DMS114 treated with DMSO at 0.1 percent for 48 hours (cell line): Measurements from ENCODE around the gene HMX3.
A peak's percentile ranks its signal among the peaks of the same experiment; 100 is the strongest.

Source experiments
- DNase-seq: peaks from one replicate; lab custom pipeline; 2025; ENCODE audit not compliant: unreplicated experiment; lab: John Stamatoyannopoulos, UW

HMX3 gene

DNA sequence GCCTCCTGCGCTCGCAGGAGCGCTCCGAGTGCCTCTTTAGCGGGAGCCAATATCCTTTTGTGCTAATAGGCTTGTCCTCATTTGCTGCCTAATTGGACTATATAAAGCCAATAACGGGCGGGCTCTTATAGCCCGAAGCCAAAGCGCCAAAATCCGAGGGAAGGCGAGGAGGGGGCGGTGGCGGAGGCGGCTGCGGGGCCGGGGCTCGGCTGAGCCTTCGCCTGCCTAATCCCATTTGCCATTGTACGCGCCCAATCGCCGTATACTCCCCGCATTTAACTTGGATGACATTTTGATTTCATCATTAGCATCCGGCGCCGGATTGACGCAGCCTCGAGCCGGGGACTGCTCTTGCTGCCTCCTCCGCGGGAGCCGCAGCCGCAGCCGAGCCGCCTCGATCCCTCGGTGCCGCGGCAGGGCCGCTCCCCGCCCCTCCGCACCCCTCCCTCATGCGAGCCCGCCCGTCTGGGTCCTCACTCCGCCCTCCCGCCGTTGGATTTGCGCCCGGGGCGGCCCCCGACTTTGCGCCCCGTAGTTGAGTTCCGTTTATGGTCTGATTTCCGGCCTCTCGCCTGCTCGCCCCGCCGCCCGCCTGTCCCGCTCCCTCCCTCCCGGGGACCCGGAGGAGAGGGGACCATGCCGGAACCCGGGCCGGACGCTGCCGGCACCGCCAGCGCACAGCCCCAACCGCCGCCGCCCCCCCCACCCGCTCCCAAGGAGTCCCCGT, at the start of gene HMX3:
Gene HMX3, plus strand, starts transcription at position 556 of the 727 bp plus-strand sequence. Its CDS starts 81 bp downstream, at position 637.
- DNase-seq = peak; percentile 44

DNA sequence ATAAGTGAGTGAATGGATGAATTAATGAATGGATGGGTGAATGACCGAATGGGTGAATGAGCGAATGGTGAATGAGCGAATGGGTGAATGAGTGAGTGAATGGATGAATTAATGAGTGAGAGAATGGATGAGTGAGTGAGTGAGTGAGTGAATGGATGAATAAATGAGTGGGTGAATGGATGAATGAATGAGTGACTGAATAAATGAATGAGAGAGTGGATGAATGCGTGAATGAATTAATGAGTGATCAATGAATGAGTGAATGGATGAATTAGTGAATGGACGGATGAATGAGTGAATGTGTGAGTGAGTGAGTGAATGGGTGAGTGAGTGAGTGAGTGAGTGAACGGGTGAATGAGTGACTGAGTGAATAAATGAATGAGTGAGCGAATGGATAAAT, 49.5 kb upstream of the HMX3 start:
- no peak for DNase-seq

DNA sequence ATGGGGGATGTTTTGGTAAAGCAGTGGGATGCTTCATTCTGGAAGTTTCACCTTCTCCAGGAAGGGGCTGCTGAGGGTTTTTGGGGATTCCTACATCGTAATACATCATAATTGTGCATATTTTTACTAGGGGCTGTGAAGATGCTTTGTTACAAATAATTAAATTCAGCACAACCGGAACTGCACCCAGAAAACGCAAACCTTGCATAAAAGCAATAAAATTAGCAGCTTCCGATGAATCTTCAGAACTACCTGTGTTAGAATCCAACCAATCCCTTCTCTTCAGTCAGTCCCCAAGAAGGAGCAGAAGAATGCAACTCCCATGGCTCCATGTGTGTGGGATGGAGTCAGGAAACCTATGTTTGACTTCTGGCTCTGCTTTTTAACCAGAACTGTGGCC, 48.4 kb upstream of the HMX3 start:
- no peak for DNase-seq

DNA sequence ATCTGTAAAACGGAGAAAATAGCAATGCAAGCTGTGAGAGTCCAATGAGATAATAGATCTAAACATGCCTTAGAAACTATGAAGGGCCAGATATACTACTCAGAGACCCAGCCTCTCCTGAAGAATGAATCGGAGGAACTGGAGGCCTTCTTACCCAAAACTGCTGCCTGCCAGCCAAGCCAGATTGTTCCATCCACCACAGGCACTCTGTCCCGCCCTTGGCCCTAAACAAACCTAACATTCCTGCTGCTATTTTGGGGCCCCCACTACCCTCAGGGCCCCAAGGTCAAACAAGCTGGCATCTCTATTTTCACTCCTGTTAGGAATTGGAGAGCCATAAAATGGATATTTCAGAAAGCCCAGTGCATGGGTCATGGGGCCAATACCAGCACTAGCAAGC, 48.0 kb upstream of the HMX3 start:
- DNase-seq = no peak

DNA sequence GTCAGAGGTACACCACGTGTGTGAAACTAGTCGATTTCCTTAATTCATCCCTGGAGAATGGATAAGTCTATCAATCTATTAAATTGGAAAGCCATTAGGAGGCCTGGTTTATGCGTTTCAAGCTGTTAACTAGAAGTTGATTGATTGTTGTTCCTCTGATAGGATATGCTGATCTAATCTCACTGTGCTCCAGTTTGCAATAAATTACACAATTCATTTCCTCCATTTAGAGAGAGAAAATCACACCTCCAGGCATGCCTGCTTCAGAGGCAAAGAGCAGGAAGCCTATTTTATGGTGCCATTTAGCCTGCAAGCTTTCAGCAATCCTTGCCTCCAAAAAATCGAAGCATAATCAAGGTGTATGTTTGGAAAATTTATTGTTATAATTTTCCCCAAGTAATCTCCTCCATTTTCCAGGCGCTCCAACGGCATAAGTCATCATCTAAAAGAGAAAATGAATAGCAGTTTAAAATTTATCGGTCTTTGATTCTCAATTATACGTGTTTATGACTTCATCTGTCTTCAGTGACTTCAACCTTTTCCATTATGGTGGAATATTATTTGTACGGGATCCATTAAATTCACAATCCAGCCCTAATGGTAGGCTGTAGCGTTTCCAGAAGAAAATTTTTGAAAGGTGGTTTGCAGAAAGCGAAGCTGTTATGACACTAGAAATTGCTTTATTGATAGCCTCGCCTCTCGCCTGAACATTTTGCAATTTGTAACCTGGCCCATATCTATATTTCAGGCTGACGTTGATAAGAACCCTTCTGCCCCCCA, 42.9 kb upstream of the HMX3 start:
- DNase-seq = no peak

DNA sequence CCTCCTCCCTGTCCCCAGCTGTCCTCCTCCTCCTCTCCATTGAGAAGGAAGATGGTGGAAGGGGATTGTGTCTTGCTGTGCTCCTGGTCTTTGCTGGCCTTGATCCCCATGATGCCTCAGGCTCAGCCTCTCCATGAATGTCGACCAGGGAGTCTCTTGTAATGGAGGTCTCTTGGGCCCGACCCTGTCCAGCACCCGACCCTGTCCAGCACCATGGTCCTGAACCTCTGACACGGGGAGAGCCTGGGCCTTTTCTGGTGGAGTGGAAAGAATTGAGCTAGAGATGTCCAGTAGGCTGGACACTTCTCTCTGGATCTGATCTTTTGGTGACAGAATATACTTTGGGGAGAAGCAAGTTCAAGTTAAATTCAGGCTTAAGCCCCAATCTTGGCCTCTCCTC, 42.3 kb upstream of the HMX3 start:
- no peak for DNase-seq

DNA sequence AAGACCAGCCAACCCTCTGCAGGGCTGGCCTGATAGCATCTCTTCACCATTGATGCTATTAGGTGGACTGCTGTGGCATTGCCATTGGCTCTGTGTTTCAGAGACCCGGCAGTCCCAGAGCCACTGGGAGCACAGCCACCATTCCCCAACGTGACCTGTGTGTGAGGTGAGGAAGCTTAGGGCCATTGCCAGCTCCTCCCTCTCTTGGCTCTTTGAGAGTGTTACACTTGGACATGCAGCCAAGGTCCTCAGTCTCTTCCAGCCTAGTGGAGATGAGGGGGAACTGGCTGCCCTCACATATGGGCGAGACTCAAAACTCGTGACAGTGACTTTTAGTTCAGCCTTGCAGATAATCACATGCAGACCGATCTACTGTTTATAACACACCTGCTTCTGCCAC, 39.3 kb upstream of the HMX3 start:
- DNase-seq = no peak

DNA sequence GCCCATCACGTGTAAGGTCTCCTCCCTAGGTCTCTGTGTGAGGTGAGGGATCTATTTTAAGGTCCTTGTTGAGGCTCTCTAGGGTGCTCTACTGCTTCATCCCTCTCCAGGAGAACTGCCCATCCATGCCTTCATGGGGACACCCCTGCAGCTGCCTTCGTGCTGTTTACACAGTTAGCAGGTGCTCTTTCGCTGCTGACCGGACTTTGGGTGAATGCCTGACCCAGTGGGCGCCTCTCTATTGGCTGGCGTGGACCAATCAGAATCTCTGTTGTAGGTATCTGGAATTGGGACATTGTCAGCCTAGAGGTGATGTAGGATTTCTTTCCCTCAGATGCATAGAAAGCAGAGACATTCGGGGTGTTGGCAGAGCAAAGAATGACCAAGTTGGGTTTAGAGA, 38.7 kb upstream of the HMX3 start:
- DNase-seq = no peak

DNA sequence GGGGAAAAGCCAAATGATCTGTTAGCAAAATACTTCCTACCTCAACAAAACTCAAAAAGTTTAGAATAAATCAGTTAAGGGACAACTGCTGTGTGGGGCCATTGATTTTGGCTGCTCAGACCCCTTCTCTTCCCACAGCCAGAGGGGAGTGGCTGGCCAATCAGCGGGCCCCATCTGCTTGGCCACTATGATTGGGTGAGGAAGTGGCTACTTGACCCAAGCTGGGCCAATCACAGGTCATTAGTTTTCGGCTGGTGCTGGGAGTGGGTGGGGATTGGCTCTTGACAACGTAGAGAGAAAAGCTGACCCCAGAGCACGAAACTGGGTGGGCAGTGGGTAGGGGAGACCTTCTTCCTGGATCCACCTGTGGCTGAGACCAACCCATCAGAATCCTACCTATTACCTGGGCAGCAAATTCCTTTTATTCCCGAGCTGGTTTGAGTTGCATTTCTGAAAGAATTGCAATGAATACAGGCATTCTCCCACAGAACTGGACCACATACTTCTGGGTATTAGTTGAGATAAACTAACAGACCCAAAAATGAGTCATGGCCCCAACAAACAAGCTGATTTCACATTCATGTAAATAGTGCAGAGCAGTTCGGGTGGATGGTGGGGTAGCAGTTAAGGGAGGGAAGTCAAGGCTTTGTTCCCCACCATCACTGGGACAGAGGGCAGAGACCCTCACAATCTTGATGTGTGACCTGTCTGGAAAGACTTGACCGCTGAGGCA, 35.6 kb upstream of the HMX3 start:
- DNase-seq = no peak

DNA sequence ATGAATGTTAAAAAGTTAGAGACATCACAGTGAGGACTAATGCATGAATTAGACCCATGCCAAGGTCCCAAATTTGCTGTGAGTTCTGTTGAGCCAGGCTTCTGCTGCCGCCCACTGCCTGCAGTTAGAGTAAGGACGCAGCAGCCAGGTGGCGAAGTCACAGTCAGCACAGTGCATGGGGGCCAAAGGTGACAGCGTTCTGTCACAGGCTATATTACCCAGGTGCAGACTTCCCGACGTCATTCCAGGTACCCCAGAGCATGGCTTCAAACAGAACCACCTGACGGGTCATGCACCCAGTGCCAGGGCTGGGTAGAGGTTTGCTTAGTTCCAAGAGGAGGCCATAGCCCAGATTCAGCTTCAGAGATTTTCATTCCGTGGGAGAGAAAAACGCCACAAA, 33.9 kb upstream of the HMX3 start:
- DNase-seq = no peak

DNA sequence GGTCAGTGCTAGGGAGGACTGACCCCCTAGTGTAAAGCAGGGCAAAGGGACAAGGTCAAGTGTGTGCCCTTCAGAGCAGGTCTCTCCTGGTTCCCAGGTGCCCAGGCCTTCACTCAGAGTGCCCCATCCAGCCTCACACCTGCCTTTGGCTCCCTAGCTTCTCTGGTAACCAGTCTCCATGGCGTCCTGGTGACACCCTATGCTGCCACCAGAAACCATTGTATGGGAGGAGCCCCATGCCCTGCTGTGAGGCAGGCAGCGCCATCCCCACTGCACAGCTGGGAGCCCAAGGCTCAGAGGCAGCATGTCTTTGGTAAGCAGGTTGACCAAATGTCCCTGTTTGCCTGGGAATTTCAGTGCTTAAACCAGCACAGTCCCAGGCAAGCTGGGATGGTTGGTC, 33.1 kb upstream of the HMX3 start:
- DNase-seq = no peak

DNA sequence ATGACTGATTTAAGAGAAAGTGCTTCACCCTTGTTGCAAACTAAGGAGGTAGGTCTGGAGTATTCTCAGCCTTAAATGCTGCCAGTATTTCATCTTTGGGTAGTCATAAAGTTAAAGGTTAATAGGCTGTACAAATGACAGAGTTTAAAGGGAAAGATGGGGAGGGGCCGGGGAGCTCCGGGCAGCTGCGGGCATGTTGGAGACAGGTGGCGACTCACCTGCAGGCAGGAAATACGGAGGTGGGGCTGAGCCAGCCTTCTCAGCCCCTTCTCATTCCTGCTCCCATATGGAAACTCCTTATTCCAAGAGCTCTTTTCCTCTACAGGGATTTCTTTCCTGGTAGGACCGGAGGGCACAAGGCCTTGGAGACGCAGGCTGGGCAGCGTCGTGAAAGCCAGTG, 31.8 kb upstream of the HMX3 start:
- DNase-seq = no peak

DNA sequence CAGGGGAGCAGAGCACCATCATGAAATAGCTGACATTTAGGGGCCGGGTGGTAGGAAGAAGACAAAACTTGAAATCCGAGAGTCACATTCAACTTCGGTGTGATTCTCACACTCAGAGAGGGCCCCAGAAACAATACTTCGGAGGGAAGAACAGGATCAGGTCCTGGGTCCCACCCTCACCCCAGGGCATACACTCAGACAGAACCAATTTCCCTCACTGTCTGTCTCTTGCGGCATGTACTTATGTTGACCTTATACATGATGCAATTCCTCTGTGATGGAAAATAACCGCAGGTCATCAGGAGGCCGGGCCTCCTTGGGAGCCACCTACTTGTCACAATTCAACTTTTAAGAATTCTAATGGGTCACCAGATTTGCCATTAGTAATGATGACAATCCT, 26.3 kb upstream of the HMX3 start:
- DNase-seq = no peak

DNA sequence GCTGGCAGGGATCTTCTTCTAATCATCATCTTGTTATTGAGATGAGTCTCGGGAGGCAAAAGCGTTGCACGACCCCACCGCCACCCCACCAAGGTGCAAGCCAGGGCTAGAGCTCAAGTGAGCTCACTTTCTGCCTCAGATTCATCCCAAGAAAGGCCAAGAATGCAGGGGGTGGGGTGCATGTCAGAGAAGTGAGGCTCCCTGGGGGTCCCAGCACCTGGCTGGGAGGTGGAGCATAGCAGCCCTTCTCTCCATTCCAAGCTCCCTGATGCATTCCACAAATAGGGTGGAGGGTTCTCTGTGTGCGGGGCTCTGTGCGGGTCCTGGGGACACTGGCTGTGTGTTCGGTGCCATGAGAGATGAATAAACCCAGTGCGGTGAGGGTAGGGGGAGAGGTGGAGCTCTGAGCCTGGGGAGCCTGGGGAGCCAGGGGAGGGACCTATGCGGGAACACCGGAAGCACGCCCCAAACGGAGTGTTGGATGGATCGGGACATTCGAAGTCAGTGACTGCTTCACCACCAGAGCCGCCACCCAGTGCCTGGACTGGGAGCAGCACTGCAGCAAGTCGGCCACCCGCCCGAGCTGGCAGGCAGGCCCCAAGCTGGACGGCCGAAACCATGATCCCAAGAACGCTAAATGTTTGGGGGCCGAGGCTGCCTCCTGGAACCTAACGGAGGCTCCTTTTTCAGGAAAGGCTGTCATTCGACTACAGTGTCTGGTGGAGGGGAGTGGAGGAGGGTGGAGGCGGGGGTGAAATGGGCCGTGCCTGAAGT, 17.9 kb upstream of the HMX3 start:
- DNase-seq = no peak

DNA sequence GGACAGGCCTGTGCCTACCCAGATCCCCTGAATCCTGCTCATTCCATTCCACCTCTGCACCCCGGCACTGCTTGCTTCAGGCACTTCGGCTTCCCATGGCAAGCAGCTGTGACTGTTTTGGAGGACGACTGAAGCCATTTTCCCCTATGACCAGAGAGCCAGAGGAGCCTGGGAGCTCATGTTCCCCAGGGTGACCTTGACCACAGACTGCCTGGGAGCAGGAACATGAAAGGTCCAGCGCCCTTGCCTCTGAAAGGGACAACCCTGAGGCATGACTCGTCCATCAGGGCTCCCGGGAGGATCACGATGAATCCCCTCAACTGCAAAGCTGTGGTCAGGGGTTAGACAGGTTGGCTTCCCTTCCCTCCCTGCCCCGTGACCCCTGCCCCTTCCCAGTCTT, 16.7 kb upstream of the HMX3 start:
- no peak for DNase-seq

DNA sequence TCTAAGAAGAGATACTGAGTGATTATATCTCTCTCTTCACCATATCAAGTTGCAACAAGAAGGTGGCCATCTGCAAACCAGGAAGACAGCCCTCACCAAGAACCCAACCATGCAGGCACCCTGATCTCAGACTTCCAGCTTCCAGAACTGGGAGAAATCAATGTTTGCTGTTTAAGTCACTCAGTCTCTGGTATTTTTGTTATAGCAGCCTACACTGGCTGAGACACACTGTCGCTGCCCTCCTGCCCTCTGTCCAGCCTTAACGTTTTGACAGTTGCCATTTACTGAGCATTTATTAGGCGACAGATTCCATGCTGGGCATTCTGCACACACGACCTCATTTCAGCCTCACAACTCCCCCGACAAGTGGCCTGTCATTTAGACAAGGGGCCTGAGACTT, 9.5 kb upstream of the HMX3 start:
- DNase-seq = no peak

DNA sequence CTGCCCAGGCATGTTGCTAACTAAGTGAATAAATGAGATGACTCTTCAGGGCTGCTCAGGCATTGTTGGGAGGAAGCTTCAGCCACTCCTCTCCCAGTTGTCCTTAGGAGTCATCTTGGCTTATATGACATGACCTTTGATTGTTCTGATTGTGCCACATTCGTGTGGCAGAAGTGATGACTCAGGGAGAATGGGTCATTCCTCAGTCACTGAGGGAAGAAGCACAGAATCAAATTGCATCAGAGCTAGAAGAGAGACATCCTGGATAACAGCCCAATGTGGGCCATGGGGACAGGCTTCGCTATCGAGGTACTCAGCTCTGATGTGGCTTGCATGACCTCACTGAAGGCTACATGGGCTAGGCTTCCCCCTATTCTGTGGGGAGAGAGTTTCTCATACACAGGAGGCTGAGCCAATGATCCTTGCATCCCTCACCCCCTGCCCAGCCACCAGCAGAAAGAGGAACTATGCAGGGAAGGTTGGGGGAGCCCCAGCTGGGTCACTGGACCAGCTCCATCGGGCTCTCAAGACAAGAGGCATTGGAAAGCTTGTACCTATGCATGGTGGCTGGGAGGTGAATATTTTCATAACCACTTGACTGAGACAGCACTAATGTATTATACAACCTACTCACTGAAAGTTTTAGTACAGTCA, 6.0 kb upstream of the HMX3 start:
- no peak for DNase-seq

DNA sequence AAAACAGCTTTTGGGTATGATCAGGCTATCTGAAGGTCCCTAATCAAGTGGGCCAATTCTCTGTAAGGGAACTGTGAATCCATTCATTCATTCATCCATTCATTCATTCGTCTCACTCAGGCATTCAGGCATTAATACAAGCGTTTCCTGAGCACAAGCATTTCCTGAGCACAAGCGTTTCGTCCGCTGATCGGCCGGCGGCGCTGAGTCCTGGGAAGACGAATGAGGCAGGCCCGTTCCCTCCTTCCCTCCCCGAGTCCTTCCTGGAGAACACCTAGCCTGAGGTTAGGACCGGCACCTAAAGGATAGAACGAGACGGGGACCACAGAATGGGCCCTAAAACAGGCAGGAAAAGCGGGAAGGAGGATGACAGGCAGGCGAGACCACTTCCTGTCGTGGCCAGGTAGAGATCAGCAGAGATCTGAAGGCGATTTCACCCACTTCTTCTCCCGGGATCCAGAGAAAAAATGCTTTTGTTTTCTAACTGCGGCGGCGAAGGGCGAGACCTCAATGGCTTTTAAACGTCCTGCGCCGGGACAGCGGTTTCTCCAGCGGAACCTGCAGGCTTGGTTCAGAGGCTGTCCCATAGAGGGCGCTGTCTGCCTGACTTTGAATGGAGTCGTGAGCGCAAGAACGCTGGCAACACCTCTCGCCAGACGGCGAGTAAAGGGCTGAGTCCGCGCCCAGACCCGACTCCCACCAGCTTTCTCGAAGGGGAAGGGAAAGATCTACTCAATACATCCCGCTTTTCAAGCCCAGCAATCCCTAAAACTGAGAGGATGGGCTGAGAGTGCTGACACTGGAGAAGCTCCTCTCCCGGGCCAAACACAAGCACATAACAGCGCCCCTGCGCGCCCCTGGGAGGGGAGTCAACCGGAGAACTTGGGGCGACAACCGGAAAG, 2.9 kb upstream of the HMX3 start:
- peak; percentile 71 for DNase-seq

DNA sequence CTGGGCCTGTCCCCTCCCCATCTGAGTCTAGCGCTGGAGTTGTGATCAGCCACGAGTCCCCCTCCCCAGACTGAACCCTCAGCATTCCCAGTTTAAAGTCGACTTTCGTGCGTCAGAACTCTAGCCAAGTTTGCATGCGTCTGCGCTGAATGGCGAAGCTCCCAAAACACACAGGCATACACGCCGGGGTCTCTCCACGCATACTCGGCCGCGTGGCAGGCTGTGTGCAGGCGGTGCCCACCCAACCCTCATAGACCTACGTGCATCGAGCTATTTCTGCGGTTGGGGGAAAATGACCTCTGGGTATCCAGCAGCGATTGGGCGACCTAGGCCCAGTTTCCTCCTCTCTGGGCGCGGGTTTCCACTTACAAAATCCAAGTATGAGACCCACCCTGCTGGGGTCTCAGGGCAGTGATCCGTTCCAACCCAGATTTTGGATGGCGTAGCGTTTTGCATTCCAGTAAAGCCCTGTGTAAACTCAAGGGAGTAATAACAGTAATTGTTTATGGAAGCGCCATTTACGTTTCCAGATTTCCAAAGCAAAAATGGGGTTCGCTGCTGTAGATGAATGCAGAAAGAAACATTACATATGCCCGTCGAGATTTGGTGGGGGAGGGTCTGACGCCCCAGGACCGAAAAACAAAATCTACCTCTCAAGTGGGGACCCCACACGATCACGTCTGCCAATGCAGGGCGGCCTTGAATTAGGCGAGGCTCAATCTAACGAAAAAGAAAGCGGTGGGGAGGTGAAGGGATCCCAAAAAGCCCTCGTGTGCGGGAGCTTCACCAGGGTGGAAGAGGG, 2.0 kb upstream of the HMX3 start:
- DNase-seq = no peak
